ENCODE data around the gene AGT.
A peak's percentile ranks its signal among the peaks of the same experiment; 100 is the strongest.

Gene AGT

DNA sequence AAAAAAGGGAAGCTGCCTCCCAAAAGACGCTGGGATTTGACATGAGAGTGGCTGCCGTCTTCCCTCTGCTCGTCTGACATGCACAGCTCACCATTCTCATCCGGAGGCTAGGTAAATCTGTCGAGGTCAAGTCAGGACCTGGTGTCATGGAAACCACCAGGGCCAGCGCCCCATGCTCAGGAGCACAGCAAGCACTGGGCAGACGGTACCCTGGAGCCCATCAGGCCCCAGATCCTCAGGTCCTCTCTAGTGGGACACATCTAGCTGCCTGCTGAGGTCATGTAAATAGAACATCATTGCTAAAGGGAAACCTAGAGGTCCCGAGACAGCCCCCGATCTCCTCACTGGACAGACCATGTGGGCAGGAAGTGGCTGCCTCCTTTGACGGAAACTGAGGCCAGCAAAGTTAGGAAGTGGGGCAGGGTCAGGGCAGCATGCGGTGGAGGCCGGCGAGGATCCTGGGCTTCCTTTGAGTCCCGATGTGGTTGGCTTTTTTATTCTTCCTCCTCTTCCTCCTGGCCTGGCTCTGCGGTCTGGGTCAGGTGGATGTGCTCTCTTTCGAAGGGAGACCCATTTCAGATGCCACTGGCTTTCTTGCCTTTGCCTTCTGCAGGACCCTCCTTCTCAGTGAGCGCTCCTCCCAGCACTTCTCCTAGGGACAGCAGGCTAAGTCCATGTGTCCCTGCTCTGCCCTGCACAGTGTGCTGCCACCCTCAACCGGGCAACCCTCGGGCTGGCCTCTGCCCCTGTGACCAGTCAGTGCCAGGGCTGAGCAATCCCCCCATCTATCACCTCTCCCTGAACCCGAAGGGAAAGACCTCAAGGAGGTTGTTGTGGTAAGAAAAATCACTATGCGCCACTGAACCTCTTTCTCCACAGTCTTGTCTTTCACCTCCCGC lies 5.9 kb downstream of the AGT start:
- ChIA-PET POLR2A (no interaction called here), CTCF (no interaction called here)
- TF ChIP-seq LEF1 (IDR thresholded peaks at IDR 0.05; ENCODE audit: borderline replicate concordance) (no peak), SUZ12 (IDR thresholded peaks at IDR 0.05) (no peak), BHLHE40 (IDR thresholded peaks at IDR 0.05; ENCODE audit: borderline replicate concordance) (no peak), FOXM1 (IDR thresholded peaks at IDR 0.05; ENCODE audit: borderline replicate concordance) (no peak), ZNF384 (IDR thresholded peaks at IDR 0.05) (no peak)
- DNase-seq (ENCODE audit: extremely low spot score) = no peak

DNA sequence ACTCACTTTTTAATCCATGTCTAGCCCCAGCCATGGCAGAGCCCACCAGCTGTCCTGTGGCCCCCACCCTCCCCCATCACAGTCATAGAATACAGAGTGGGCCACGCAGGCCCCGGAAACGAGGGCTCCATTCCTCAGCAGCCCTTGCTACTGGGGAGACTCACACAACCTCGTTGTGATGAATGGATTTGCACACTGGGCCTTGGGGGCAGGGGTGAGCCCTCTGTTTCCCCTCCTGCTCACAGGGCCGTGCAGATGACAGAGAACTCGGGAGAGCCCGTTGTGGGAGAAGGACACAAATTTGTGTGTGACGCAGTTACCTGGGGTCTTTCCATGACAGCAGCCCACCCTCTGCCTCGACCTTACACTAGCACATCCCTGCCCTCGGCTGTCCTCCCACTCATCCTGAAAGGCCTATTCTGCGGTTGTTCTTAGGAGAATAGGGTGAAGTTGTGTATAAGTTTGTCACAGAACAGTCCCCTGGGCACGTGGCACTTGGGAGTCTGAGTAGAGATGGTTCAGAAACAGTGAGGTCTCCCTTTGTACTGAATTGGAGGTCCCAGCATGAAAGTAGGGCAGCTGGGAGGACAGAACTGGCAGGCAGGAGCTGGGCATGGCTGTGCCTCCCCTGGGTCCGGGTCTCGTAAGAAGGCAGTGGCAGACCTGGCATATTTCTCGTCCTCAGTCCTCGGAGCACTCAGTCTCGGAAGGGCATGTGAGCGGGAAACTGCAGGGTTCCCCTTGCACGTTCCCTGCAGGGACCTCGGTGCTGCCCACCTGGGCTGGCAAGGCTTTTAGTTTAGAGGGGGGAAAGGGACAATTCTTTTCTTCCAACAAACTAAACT lies 6.8 kb downstream of the AGT start:
- TF ChIP-seq ARNT (IDR thresholded peaks at IDR 0.05) (no peak), BHLHE40 (IDR thresholded peaks at IDR 0.05; ENCODE audit: borderline replicate concordance) (no peak), FOXA1 (IDR thresholded peaks at IDR 0.05) (no peak), SP1 (IDR thresholded peaks at IDR 0.05) (no peak), SUZ12 (IDR thresholded peaks at IDR 0.05) (no peak), CTBP1 (IDR thresholded peaks at IDR 0.05; ENCODE audit: borderline replicate concordance) (no peak), FOXM1 (IDR thresholded peaks at IDR 0.05; ENCODE audit: borderline replicate concordance) (no peak), HDGF (IDR thresholded peaks at IDR 0.05; ENCODE audit: borderline replicate concordance) (no peak), LEF1 (IDR thresholded peaks at IDR 0.05; ENCODE audit: borderline replicate concordance) (no peak), ZNF384 (IDR thresholded peaks at IDR 0.05) (no peak)
- TF ChIP-seq, protein P1, sequence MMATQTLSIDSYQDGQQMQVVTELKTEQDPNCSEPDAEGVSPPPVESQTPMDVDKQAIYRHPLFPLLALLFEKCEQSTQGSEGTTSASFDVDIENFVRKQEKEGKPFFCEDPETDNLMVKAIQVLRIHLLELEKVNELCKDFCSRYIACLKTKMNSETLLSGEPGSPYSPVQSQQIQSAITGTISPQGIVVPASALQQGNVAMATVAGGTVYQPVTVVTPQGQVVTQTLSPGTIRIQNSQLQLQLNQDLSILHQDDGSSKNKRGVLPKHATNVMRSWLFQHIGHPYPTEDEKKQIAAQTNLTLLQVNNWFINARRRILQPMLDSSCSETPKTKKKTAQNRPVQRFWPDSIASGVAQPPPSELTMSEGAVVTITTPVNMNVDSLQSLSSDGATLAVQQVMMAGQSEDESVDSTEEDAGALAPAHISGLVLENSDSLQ (IDR thresholded peaks at IDR 0.05) = no peak
- DNase-seq (ENCODE audit: extremely low spot score) = no peak
- CTCF ChIA-PET = interaction anchor here (0.6 kb wide), 1 partner anchor 66 kb away, joined by 4 read pairs; no protein-coding TSS in a partner anchor
- POLR2A ChIA-PET = no interaction called here

DNA sequence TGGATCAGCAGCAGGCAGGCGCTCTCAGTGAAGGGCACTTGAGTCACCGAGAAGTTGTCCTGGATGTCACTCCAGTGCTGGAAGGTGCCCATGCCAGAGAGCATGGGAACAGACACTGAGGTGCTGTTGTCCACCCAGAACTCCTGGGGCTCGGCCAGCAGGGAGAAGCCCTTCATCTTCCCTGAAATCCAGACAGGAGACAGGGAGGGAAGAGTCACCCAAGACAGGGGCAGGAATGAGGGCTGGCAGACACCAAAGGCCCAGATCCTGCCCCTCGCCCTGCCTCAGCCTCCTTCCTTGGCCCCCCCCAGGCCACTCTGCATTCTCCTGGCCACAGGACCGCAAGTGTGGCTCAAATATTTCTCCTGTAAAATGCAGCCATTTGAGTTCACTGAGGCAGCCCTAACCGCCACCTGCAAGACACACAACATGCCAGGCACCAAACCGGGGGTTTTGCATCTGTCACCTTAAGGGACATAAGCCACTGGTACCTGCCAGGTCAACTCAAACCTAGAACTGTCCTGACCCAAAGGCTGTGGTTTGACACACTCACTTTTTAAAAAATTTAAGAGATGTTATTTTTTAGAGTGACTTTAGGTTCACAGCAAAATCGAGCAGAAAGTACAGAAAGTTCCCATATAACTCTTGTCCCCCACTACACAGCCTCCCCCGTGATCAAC lies 7.8 kb downstream of the AGT start:
- ChIA-PET POLR2A (no interaction called here), CTCF (no interaction called here)
- TF ChIP-seq NFRKB (IDR thresholded peaks at IDR 0.05) = no peak
- TF ChIP-seq HDGF (IDR thresholded peaks at IDR 0.05; ENCODE audit: borderline replicate concordance) = no peak
- TF ChIP-seq FOXA1 (IDR thresholded peaks at IDR 0.05) = no peak
- TF ChIP-seq SP1 (IDR thresholded peaks at IDR 0.05) = no peak
- TF ChIP-seq ARNT (IDR thresholded peaks at IDR 0.05) = no peak
- no peak for TF ChIP-seq L3MBTL2 (conservative IDR thresholded peaks at IDR 0.05)
- no peak for TF ChIP-seq BHLHE40 (IDR thresholded peaks at IDR 0.05; ENCODE audit: borderline replicate concordance)
- no peak for TF ChIP-seq TARDBP (IDR thresholded peaks at IDR 0.05)
- TF ChIP-seq, protein P1 (IDR thresholded peaks at IDR 0.05) = no peak
- no peak for TF ChIP-seq CTBP1 (IDR thresholded peaks at IDR 0.05; ENCODE audit: borderline replicate concordance)
- no peak for TF ChIP-seq ELF4 (IDR thresholded peaks at IDR 0.05)
- TF ChIP-seq SUZ12 (IDR thresholded peaks at IDR 0.05) = no peak
- TF ChIP-seq FOXM1 (IDR thresholded peaks at IDR 0.05; ENCODE audit: borderline replicate concordance) = no peak
- TF ChIP-seq ZNF384 (IDR thresholded peaks at IDR 0.05) = no peak
- no peak for TF ChIP-seq FOXK2 (IDR thresholded peaks at IDR 0.05)
- DNase-seq (ENCODE audit: extremely low spot score) = no peak

DNA sequence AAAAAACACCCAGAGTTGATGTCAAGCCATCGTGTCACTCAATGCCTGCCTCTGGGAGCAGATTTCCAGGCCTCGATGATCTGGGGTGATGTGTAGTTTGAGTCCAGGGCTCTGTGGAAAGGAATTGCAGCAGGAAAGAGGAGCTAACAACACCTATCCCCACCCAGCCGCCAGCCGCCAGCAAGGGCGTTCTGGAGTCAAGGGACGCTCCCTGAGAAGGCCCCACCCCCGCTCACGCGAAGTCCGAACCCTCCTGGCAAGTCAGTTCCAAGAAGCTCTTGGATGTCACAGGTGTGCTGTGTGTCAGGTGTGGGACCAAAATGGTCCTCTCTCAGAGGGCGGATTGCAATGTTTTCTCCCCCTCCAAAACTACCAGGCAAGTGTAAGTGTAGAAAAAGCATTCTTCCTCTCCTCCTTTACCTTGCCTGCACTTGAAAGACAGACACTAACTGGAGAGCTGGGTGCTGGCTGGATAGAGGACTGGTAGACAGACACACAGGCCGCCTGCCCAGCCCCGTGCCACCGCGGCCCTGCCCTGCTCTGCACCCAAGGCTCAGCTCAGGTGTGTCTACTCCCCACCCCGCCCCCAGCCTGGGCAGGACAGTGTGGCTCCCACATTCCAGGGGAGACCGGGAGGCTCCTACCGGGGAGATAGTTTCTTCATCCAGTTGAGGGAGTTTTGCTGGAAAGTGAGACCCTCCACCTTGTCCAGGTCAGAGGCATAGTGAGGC lies 8.5 kb downstream of the AGT start:
- POLR2A ChIA-PET = no interaction called here

DNA sequence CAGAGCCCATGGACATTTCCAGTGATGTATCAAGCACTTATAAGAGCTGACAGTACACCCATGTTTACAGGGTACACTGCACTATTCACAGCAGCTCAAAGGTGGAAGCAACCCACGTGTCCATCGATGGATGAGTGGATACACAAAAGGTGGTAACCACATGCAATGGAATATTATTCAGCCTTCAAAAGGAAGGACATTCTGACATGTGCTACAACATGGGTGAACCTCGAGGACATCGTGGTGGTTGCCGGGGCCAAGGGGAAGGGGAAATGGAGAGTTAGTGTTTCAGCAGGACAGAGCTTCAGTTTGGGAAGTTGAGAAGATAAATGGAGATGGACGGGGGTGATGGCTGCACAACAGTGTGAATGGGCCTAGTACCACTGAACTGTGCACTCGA lies 9.1 kb downstream of the AGT start:
- ChIA-PET CTCF (no interaction called here), POLR2A (no interaction called here)
- TF ChIP-seq FOXM1 (IDR thresholded peaks at IDR 0.05; ENCODE audit: borderline replicate concordance) (no peak), BHLHE40 (IDR thresholded peaks at IDR 0.05; ENCODE audit: borderline replicate concordance) (no peak), L3MBTL2 (conservative IDR thresholded peaks at IDR 0.05) (0 out of 2 replicates have a peak, but pooled peaks have one; percentile 14)
- no peak for DNase-seq (ENCODE audit: extremely low spot score)

More for the DNA sequence above, 8.5 kb downstream of the AGT start:
- DNase-seq (ENCODE audit: extremely low spot score) = no peak
- CTCF ChIA-PET = no interaction called here
- no peak for TF ChIP-seq BHLHE40 (IDR thresholded peaks at IDR 0.05; ENCODE audit: borderline replicate concordance)
- no peak for TF ChIP-seq CTBP1 (IDR thresholded peaks at IDR 0.05; ENCODE audit: borderline replicate concordance)
- TF ChIP-seq SP1 (IDR thresholded peaks at IDR 0.05) = no peak
- TF ChIP-seq HDGF (IDR thresholded peaks at IDR 0.05; ENCODE audit: borderline replicate concordance) = no peak
- no peak for TF ChIP-seq FOXM1 (IDR thresholded peaks at IDR 0.05; ENCODE audit: borderline replicate concordance)
- no peak for TF ChIP-seq SUZ12 (IDR thresholded peaks at IDR 0.05)
- no peak for TF ChIP-seq NFRKB (IDR thresholded peaks at IDR 0.05)
- TF ChIP-seq ARNT (IDR thresholded peaks at IDR 0.05) = no peak

All from HEK293T (cell line).